Kidney glomerular epithelial cell (primary cell): ENCODE results near the gene PPP1R26.
"Not testable (repeated sequence)": the region's sequence is repeated elsewhere in the genome, so short reads cannot be mapped to it uniquely, and the experiment has no call there.

Experiments
- DNase-seq: peaks from one replicate; lab custom pipeline; 2025; lab: John Stamatoyannopoulos, UW

The PPP1R26 gene

GRCh38 chr9:135505406-135506187 is 26.0 kb downstream of the PPP1R26 start:
- no peak for DNase-seq

DNA sequence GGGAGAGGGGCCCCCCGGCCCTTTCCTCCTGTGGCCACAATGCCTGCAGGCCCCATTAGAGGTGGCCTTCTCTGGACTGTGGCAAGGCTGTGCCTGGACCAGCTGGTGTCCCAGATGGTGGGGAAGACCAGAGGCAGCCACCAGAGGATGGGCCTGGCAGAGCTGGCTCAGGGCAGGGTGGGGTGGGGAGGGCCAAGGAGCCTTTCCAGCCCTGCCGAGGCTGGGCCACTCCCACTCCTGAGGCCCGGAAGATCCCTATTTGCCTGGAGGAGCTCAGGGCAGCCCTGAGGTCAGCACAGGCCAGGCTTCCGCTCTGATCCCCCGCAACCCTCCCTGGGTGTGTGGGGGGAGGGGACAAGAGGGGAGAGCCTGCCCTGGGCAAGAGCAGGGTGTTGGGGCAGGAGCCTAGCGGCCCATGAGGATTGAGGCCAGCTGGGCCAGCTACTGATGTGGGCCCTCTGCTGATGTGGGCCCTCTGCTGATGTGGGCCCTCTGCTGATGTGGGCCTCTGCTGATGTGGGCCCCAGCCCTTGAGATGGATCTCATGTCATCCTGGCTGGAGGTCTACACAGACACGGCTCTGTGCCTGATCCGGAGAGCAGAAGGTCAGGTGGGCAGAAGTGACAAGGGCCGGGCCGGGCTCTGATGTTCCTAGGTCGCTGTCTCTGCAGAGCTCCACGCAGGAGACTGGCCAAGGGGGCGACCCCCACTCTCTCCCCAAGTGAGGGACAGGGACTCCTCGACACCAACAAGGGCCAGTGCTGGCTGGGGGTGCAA is 26.9 kb downstream of the PPP1R26 start:
- no peak for DNase-seq

GRCh38 chr9:135507104-135508035 is 27.8 kb downstream of the PPP1R26 start:
- no peak for DNase-seq

- DNase-seq: no peak
Measured at GRCh38 chr9:135508211-135508820, 28.7 kb downstream of the PPP1R26 start.

- no peak for DNase-seq
Measured at GRCh38 chr9:135509458-135509857, 29.9 kb downstream of the PPP1R26 start.

DNA sequence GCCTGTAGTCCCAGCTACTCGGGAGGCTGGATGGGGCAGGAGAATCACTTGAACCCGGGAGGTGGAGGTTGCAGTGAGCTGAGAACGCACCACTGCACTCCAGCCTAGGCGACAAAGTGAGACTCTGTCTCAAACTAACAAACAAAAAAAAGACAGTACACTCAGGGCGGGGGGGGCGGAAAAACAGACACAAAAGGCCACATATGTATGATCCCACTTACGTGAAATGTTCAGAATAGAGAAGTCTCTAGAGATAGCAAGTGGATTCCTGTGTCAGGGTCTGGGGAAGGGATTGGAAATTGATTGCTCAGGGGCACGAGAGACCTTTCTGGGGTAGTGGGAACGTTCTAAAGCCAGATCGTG is 32.6 kb downstream of the PPP1R26 start:
- no peak for DNase-seq

DNA sequence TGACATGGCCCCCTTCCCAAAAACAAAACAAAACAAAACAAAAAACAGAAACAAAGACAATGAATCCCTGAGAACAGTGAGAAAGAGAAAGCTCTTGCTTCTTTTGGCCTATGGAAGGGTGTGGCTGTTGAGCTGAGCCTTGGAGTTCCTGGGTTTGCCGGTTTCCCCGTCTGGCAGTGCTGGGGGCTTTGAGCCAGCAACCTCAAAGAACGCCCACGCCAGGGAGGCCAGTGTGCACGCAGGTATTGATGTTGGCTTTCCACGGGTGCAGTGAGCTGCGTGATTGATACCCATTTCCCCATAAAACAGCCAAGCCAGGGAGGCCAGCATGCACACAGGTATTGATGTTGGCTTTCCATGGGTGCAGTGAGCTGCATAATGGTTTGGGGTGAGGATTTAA is 33.3 kb downstream of the PPP1R26 start:
- DNase-seq: no peak

- no peak for DNase-seq
Measured at GRCh38 chr9:135513351-135513846, 33.8 kb downstream of the PPP1R26 start.

DNA sequence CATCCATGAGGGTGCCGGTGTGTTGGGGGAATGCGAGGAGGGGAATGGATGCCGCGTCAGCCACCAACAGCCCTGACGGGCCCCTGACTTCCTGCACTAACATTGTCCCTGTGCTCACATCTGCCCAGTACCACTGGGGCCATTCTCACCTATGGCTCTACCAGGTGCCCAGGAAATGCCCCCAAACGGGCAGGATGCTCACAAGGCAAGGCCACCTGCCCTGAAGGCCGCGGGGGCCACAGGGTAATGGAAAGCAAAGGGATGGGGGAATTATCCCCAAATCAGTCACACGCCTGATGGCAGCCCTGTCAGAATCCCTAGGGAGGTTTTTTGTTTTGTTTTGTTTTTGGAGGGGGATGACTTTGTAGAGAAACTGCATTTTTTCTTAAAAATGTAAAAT is 34.3 kb downstream of the PPP1R26 start:
- not testable (repeated sequence) for DNase-seq

DNA sequence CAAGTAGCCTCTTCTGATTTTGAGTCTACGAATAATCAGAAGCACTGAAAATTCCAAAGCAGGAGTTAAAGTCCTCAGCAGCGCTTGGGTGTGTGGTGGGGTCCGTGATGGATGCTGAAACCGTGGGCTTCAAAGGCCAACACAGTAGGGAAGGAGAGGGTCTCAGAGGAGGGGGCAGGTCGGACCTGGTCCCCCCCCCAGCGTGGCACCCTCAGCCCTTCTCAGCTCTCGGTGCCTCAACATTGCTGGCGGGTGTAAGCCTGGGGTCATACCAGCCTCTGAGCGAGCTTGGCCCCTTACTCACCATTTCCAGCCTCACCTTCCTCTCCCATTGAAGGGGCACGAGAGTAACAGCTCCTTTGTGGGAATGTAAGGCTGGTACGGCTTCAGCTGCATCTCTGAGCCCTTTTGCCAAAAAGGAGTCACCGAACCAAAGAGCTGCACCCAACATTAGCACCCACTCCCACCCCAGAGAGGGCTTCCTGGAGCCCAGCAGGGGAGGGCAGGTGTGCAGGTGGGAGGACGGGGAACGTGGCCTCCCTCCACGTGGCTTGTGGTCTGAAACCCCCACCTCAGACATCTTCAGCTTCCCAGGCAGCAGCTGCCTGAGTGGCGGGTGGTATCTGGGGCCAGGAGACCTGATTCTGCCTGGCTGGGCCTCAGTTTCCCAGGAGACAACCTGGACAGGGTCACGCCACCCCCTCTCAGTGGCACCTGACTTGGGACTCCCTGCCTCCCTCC is 34.9 kb downstream of the PPP1R26 start:
- DNase-seq: no peak

DNA sequence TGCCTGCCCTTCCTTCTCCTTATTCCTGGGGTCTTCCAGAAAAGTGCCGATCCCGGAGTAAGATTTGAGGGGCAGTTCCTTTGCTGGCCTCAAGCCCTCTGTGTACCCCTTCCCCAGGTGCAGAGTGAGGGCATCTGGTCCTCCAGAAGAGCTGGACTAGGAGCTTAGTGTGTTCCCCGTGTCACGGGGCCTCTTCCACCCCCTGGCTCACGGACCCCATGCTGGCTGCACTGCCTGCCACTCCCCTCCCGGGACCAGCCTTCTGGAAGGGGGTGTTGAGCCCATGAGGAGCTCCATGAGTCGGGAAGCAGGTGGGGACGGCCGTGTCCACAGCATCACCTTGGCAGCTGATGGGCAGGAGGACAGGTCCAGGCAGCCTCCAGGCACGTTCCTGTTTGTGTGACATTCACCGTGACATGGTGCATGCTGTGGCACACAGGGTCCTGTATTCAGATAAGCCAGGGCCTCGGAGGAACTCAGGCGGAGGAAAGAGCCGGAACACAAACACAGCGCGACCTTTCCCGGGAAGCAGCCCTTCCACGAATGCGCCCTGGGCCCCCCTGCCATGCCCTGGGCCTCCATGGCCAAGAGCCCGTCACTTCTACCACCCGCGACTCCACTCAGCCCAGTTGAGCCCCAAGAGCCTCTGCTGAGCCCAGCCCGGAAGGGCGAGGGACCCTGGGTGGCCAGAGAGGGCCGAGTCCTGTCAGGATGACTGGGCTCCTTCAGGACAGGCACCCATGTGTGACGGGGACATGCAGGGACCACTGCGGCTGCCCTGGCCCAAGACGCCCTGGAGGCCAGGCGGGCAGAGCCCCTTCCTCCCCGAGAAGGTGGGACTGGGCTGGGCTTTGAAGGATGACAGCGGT is 35.7 kb downstream of the PPP1R26 start:
- DNase-seq: no peak

DNA sequence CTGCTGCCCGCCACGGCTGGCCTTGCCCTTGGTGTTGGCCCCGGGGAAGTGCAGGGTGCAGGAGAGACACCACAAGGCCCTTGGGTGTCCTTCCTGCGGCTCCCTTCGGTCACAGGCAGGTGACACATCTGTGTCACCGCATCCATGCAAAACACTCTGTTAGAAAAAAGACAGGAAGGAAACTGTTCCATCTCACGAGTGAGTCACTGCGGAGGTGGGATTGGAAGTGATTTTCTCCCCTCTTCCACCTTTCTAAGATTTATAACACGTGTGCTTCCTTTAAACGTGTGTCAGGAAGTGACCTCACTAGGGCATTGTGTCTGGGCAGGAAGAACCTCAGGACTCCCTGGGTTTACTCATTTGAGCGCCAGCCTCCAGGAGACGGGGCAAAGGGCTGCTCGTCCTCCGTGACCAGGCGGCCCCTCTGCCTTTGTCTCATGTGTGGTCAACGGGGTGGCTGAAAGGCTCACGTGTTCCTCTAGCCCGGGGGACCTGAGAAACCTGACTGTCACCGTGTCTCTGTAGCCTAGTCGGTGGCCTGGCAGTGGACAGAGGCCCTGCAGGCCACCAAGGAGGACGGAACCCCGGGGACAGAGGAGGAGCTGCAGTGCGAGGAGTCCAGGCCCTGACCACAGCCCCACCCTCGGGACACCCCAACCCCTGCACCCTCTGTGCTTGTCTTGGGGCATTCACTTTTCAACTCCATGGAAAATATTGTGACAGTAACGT is 36.7 kb downstream of the PPP1R26 start:
- DNase-seq: no peak

- no peak for DNase-seq
Measured at GRCh38 chr9:135517407-135517822, 37.8 kb downstream of the PPP1R26 start.

DNA sequence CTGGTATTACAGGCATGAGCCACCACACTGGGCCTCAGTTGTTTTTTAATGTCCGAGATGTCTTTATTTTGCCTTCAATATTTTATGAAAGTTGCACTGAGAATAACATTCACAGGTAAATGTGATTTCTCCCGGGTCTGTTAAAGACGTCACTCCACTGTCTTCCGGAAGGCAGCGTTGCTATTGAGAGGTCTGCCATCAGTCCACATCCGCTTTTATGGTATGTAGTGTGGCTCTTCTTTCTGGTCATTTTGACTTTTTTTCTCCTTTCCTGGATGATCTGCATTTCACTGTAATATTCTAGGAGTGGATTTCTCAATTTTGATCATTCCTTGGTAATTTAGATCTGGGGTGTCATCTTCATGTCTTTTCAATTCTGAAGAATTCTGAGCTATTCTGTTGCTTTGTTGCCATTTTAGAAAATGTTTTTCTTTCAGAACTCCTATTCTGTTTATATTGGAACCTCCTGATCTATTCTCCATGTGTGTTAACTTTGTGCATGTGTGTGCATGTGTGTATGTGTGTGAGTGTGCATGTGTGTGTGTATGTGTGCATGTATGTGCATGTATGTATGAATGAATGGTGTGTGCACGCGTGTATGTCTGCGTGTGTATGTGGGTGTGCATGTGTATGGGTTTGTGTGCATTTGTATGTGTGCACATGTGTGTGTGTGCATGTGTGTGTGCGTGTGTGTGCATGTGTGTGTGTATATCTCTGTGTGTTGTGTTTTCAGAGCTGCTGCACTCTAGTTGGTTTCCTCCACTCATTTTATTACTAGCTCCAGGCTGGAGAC is 39.8 kb downstream of the PPP1R26 start:
- no peak for DNase-seq

- no peak for DNase-seq
Measured at GRCh38 chr9:135520916-135521607, 41.5 kb downstream of the PPP1R26 start, which contains the start of gene LCN1. LCN1 (plus strand) TSS chr9:135521440; CDS start chr9:135521498, 58 bp downstream.

DNA sequence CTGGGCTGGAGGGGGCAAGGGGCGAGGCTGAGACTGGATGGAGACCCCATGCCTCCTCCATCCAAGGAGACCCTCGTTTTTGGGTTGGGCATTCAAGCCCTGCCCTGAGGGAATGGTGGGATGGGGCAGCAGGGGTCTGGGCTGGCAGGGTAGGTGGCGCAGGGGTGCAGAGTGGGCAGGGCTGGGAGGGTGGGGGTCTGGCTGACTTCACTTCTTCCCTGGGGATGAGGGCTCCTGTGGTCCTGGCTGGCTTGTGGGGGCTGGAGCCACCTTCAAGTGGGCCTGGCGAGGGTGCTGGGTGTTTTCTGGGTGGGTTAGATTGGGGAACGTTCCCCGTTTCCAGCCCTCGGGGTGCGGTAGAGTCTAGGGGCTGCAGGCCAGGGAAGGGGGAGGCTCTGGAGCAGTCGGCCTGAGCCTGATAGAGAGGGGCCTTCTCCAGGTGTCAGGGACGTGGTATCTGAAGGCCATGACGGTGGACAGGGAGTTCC is 42.1 kb downstream of the PPP1R26 start:
- DNase-seq: no peak

- no peak for DNase-seq
Measured at GRCh38 chr9:135522137-135522877, 42.7 kb downstream of the PPP1R26 start.
